A549 (cell line): ENCODE results near the gene BSPRY.

ENCODE experiments used
- JUN ChIP-seq, 2 experiments: fragments of >200 bp; sonication (Bioruptor Twin); formaldehyde crosslinking; IDR thresholded peaks; 2 replicates in 1 of 2; 3 replicates in 1 of 2; pipeline ENCODE4 v1.6.1; 2016 to 2017
- POLR2A ChIP-seq: IDR thresholded peaks from 2 replicates; pipeline ENCODE4 v1.6.1; 2012; ENCODE audit warnings: mild to moderate bottlenecking, low read length
- TF ChIP-seq, protein P1 (sequence below): fragments of 450-650 bp; IDR thresholded peaks from 2 replicates; pipeline ENCODE4 v1.6.1; 2014; ENCODE audit warnings: antibody characterized with exemption

DNA sequence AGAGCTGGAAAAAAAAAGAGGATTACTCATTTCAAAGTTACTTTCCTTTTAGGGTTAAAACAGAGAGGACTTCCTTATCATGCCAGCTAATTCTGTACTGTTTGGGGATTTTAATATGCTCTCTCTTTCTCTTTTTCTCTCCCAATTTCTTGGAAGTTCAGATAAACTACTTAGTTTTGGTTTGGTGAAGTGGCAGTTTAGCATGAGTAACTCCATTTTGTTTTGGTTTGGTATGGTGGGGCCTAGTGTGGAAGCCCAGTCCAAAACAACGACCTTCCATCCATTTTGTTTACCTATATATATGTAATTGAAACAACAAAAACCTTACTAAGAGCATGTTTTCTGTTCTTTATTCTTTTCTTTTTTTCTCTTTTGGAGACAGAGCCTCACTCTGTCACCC, 3.7 kb upstream of the BSPRY start:
- TF ChIP-seq JUN (IDR thresholded peaks at IDR 0.05) (no peak), POLR2A (no peak)
- TF ChIP-seq, protein P1, sequence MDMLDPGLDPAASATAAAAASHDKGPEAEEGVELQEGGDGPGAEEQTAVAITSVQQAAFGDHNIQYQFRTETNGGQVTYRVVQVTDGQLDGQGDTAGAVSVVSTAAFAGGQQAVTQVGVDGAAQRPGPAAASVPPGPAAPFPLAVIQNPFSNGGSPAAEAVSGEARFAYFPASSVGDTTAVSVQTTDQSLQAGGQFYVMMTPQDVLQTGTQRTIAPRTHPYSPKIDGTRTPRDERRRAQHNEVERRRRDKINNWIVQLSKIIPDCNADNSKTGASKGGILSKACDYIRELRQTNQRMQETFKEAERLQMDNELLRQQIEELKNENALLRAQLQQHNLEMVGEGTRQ = no peak
